TTC549 (cell line): ENCODE results near the gene FOXC2.

Experiments
- FAIRE-seq: peaks from 2 replicates; lab custom pipeline; 2012; peaks lifted over from hg19 to GRCh38; lab: Jason Lieb, UNC

Gene FOXC2

GRCh38 chr16:86591270-86591669 is 24.6 kb downstream of the FOXC2 start:
- FAIRE-seq, result no peak

GRCh38 chr16:86593913-86594620 is 27.4 kb downstream of the FOXC2 start:
- FAIRE-seq, result no peak

- no peak for FAIRE-seq
These were observed 28.1 kb downstream of the FOXC2 start for GRCh38 chr16:86594721-86595120.

- no peak for FAIRE-seq
These were observed 29.5 kb downstream of the FOXC2 start for GRCh38 chr16:86595983-86596605.

GRCh38 chr16:86597126-86597879 is 30.7 kb downstream of the FOXC2 start:
- FAIRE-seq, result no peak

- no peak for FAIRE-seq
These were observed 31.4 kb downstream of the FOXC2 start for GRCh38 chr16:86597880-86598606.

- FAIRE-seq, result no peak
These were observed 32.3 kb downstream of the FOXC2 start for GRCh38 chr16:86598607-86599565.

- FAIRE-seq, result no peak
These were observed 34.7 kb downstream of the FOXC2 start for GRCh38 chr16:86601356-86601755.

GRCh38 chr16:86602521-86602920 is 35.9 kb downstream of the FOXC2 start:
- FAIRE-seq, result no peak

GRCh38 chr16:86604436-86605193 is 38.0 kb downstream of the FOXC2 start:
- no peak for FAIRE-seq

- FAIRE-seq, result no peak
These were observed 39.3 kb downstream of the FOXC2 start for GRCh38 chr16:86605950-86606349.

- no peak for FAIRE-seq
These were observed 41.7 kb downstream of the FOXC2 start for GRCh38 chr16:86608301-86608747.

- FAIRE-seq, result no peak
These were observed 42.5 kb downstream of the FOXC2 start for GRCh38 chr16:86609115-86609514.

GRCh38 chr16:86609661-86610060 is 43.0 kb downstream of the FOXC2 start:
- FAIRE-seq, result no peak

- FAIRE-seq, result no peak
These were observed 44.3 kb downstream of the FOXC2 start for GRCh38 chr16:86610779-86611524.

- no peak for FAIRE-seq
These were observed 44.9 kb downstream of the FOXC2 start for GRCh38 chr16:86611525-86611855.

GRCh38 chr16:86611941-86612340 is 45.3 kb downstream of the FOXC2 start:
- no peak for FAIRE-seq

GRCh38 chr16:86614699-86615098 is 48.1 kb downstream of the FOXC2 start:
- FAIRE-seq, result no peak

GRCh38 chr16:86616906-86617305 is 50.3 kb downstream of the FOXC2 start:
- FAIRE-seq, result no peak
